Measurements from ENCODE around the gene PHACTR4.

DNA sequence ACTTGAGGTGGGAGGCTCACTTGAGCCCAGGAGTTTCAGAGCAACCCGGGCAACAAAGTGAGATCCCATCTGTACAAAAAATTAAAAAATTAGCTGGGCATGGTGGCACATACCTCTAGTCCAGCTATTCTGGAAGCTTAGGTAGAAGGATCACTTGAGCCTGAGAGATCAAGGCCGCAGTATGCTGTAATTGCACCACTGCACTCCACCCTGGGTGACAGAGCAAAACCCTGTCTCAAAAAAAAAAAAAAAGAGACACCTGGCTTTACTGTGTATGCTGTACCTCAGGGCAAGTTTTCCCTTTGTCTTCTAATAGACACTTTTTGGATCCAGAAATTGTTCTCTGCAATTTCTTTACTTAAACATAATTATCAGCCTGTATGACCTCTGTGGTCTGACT is 113.2 kb downstream of the PHACTR4 start:
- TF ChIP-seq CTCF (IDR thresholded peaks at IDR 0.05; ENCODE audit: control extremely low read depth in 1 of 3, insufficient read depth in 1 of 3, low read depth in 1 of 3, low read length in 3 of 3) = no peak
- TF ChIP-seq GABPA (IDR thresholded peaks at IDR 0.05; ENCODE audit: borderline replicate concordance, insufficient read depth, low read length) = no peak
- no peak for TF ChIP-seq ZNF274 (IDR thresholded peaks at IDR 0.05; ENCODE audit: borderline replicate concordance, extremely low read depth, low read length)
- no peak for TF ChIP-seq POLR2A (IDR thresholded peaks at IDR 0.05; ENCODE audit: control extremely low read depth in 1 of 2, low read depth in 2 of 2, low read length in 2 of 2)
- no peak for TF ChIP-seq RNF2 (IDR thresholded peaks at IDR 0.05; ENCODE audit: borderline replicate concordance, low read depth, low read length, missing control alignments, poor library complexity, severe bottlenecking)
- TF ChIP-seq SP2 (IDR thresholded peaks at IDR 0.05; ENCODE audit: low read length) = no peak

All from H1 (cell line).